Vagina (tissue), 2 donors: ENCODE data around the gene TNFSF4. TPM values are rescaled to one million over a fixed set of nuclear protein-coding genes. Genes with fewer than 3 reads are reported as not detected.

Experiments used
- DNase-seq, 2 donors: peaks; one replicate each; pipeline ENCODE4 v3.0.0-alpha.2; 2017; ENCODE audit errors: extremely low spot score in 2 of 2
- H3K27ac ChIP-seq: fragments of 200-600 bp; sonication (generic); one replicate; pipeline ENCODE4 v1.5.1; 2019
- H3K27me3 ChIP-seq: fragments of 200-600 bp; sonication (generic); one replicate; pipeline ENCODE4 v1.5.1; 2019
- H3K36me3 ChIP-seq, 2 donors: fragments of 200-600 bp; sonication (generic); one replicate each; pipeline ENCODE4 v1.5.1; 2017 to 2019
- H3K4me1 ChIP-seq: fragments of 200-600 bp; sonication (generic); one replicate; pipeline ENCODE4 v1.5.1; 2019
- H3K4me3 ChIP-seq, 2 donors: fragments of 200-600 bp; sonication (generic); 1 replicate in 1 of 2; 2 replicates in 1 of 2; pipeline ENCODE4 v1.5.1; 2016 to 2019
- H3K9me3 ChIP-seq: fragments of 200-600 bp; sonication (generic); one replicate; pipeline ENCODE4 v1.5.1; 2019
- CTCF ChIP-seq, 3 experiments: fragments of 450-650 bp in 2 of 3; fragments of 200-600 bp in 1 of 3; sonication (generic) in 1 of 3; IDR thresholded peaks; one replicate each; pipeline ENCODE4 v1.5.1; 2017 to 2019; ENCODE audit warnings: antibody characterized with exemption in 3 of 3, mild to moderate bottlenecking in 2 of 3, moderate library complexity in 2 of 3
- POLR2A ChIP-seq, 2 donors: fragments of 450-650 bp; IDR thresholded peaks; one replicate each; pipeline ENCODE4 v1.6.1; 2017; ENCODE audit warnings: antibody characterized with exemption in 2 of 2, mild to moderate bottlenecking in 2 of 2, moderate library complexity in 2 of 2
- POLR2AphosphoS5 ChIP-seq, 2 donors: sonication (generic); formaldehyde crosslinking; IDR thresholded peaks; one replicate each; pipeline ENCODE4 v1.9.0; 2017; ENCODE audit warnings: antibody characterized with exemption in 2 of 2, mild to moderate bottlenecking in 2 of 2, low read depth in 1 of 2; ENCODE audit not compliant: insufficient read depth in 1 of 2
- intact Hi-C: fragments of 100-400 bp; cut with DNase I; formaldehyde crosslinking; loops from one replicate; pipeline ENCODE4 v1.15.1; 2023
- total RNA-seq: library from RNA; depleted of rRNA; stranded (reverse); fragments of >200 nt; gene quantifications from one replicate; pipeline ENCODE4 v1.2.3, GENCODE V29; 2016

The TNFSF4 gene
- total RNA-seq, 1 donor from 2014 or later, result 0.74 TPM

GRCh38 chr1:173210716-173211231 lies 3.6 kb upstream of the TNFSF4 start:
- no peaks in the 10 kb centered on the region for H3K9me3 ChIP-seq
- DNase-seq, result no peak
- H3K36me3 ChIP-seq, result no peaks in the 10 kb centered on the region
- H3K27ac ChIP-seq, result no peak overlapping the region
- peaks cover 6% of the 10 kb centered on the region for H3K4me1 ChIP-seq
- no peaks in the 10 kb centered on the region for H3K27me3 ChIP-seq
- TF ChIP-seq POLR2AphosphoS5 (IDR thresholded peaks at IDR 0.05; ENCODE audit: insufficient read depth in 1 of 2, low read depth in 1 of 2) (no peak), POLR2A (IDR thresholded peaks at IDR 0.05) (no peak), CTCF (IDR thresholded peaks at IDR 0.05) (no peak)
- intact Hi-C loops, result no loop called here
- H3K4me3 ChIP-seq, result no peak overlapping the region

- H3K27me3 ChIP-seq, result no peaks in the 10 kb centered on the region
- H3K4me1 ChIP-seq, result peaks cover 6% of the 10 kb centered on the region
- intact Hi-C loops, result no loop called here
- H3K9me3 ChIP-seq, result no peaks in the 10 kb centered on the region
- DNase-seq, result no peak
- no peak overlapping the region for H3K27ac ChIP-seq
- TF ChIP-seq POLR2AphosphoS5 (IDR thresholded peaks at IDR 0.05; ENCODE audit: insufficient read depth in 1 of 2, low read depth in 1 of 2) (no peak), CTCF (IDR thresholded peaks at IDR 0.05) (no peak), POLR2A (IDR thresholded peaks at IDR 0.05) (no peak)
- no peaks in the 10 kb centered on the region for H3K36me3 ChIP-seq
- H3K4me3 ChIP-seq, result no peak overlapping the region
Observed at GRCh38 chr1:173210283-173210682, 3.2 kb upstream of the TNFSF4 start.

GRCh38 chr1:173208868-173209267 lies 1.7 kb upstream of the TNFSF4 start:
- no peaks in the 10 kb centered on the region for H3K9me3 ChIP-seq
- H3K27ac ChIP-seq, result no peak overlapping the region
- H3K36me3 ChIP-seq, result no peaks in the 10 kb centered on the region
- no peaks in the 10 kb centered on the region for H3K27me3 ChIP-seq
- TF ChIP-seq CTCF (IDR thresholded peaks at IDR 0.05) (no peak), POLR2A (IDR thresholded peaks at IDR 0.05) (no peak), POLR2AphosphoS5 (IDR thresholded peaks at IDR 0.05; ENCODE audit: insufficient read depth in 1 of 2, low read depth in 1 of 2) (no peak)
- no peak for DNase-seq
- H3K4me1 ChIP-seq, result peaks cover 6% of the 10 kb centered on the region
- no peak overlapping the region for H3K4me3 ChIP-seq
- intact Hi-C loops, result no loop called here

DNA sequence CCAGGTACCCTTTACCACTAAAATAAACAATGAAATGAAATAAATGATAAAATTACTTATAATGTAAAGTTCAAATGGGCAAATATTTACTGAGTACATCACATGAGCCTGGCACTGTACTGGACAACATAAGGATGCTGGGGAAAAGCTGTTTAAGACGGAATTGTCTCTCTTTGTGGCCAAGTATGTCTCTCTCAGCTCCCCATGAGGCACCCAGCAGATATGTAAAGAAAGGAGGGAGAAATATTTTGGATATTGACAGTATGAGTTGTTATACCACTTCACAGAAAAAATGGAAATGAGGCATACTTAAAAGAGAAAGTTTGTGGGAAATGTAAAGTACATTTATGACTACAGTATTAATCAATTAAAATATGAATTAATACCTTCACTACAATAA lies 1.0 kb upstream of the TNFSF4 start:
- no peak for TF ChIP-seq POLR2AphosphoS5 (IDR thresholded peaks at IDR 0.05; ENCODE audit: insufficient read depth in 1 of 2, low read depth in 1 of 2)
- TF ChIP-seq CTCF (IDR thresholded peaks at IDR 0.05), result no peak
- no peak for TF ChIP-seq POLR2A (IDR thresholded peaks at IDR 0.05)
- H3K27me3 ChIP-seq, result no peaks in the 10 kb centered on the region
- peaks cover 6% of the 10 kb centered on the region for H3K4me1 ChIP-seq
- H3K9me3 ChIP-seq, result no peaks in the 10 kb centered on the region
- no peak overlapping the region for H3K27ac ChIP-seq
- no peak for DNase-seq
- intact Hi-C loops, result no loop called here
- H3K4me3 ChIP-seq, result no peak overlapping the region
- H3K36me3 ChIP-seq, result no peaks in the 10 kb centered on the region

- H3K9me3 ChIP-seq, result no peaks in the 10 kb centered on the region
- DNase-seq, result no peak
- no peak overlapping the region for H3K27ac ChIP-seq
- no peaks in the 10 kb centered on the region for H3K36me3 ChIP-seq
- TF ChIP-seq CTCF (IDR thresholded peaks at IDR 0.05) (no peak), POLR2AphosphoS5 (IDR thresholded peaks at IDR 0.05; ENCODE audit: insufficient read depth in 1 of 2, low read depth in 1 of 2) (no peak), POLR2A (IDR thresholded peaks at IDR 0.05) (no peak)
- H3K4me1 ChIP-seq, result peaks cover 6% of the 10 kb centered on the region
- intact Hi-C loops, result no loop called here
- H3K27me3 ChIP-seq, result no peaks in the 10 kb centered on the region
- no peak overlapping the region for H3K4me3 ChIP-seq
Observed at GRCh38 chr1:173205146-173206051, 1.7 kb downstream of the TNFSF4 start.
